ENCODE measurements around the gene PPP1R3A.

- TF ChIP-seq, protein P1, sequence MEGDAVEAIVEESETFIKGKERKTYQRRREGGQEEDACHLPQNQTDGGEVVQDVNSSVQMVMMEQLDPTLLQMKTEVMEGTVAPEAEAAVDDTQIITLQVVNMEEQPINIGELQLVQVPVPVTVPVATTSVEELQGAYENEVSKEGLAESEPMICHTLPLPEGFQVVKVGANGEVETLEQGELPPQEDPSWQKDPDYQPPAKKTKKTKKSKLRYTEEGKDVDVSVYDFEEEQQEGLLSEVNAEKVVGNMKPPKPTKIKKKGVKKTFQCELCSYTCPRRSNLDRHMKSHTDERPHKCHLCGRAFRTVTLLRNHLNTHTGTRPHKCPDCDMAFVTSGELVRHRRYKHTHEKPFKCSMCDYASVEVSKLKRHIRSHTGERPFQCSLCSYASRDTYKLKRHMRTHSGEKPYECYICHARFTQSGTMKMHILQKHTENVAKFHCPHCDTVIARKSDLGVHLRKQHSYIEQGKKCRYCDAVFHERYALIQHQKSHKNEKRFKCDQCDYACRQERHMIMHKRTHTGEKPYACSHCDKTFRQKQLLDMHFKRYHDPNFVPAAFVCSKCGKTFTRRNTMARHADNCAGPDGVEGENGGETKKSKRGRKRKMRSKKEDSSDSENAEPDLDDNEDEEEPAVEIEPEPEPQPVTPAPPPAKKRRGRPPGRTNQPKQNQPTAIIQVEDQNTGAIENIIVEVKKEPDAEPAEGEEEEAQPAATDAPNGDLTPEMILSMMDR (conservative IDR thresholded peaks at IDR 0.05 in 1 of 2, IDR thresholded peaks at IDR 0.05 in 1 of 2; ENCODE audit: extremely low read depth in 1 of 2, insufficient read depth in 1 of 2, low read depth in 1 of 2, low read length in 2 of 2), result no peak
- no peak for TF ChIP-seq EZH2 (IDR thresholded peaks at IDR 0.05; ENCODE audit: borderline replicate concordance, low read length)
Measured at GRCh38 chr7:113883096-113883495, 35.7 kb downstream of the PPP1R3A start.

All from mammary epithelial cell (primary cell).